ELF-1 (cell line): Measurements from ENCODE around the gene WDR36.
"Not testable (repeated sequence)": the region's sequence is repeated elsewhere in the genome, so short reads cannot be mapped to it uniquely, and the experiment has no call there.

Experiments used
- DNase-seq: peaks from one replicate; pipeline ENCODE4 v3.0.0-alpha.2; 2016; ENCODE audit warnings: low read depth, low spot score

The WDR36 gene

DNA sequence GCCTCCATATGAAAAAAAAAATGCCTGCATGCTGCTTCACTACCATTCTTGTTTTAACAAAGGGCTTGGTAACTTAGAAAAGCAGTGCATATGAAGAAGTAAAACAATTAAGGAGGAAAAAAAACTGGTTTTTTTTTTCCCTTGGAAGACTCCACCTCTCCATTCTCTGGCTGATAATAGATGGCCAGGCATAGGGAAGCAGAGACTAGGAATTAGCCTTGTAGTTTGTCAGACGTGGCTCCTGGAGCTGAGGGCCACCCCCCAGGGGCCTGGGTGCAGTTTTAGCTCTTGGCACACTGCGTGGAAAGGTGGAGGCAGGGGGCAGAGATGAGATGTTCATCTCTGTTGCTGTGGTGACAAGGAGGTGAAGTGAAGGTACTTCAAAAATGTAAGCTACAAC lies 42.7 kb downstream of the WDR36 start:
- no peak for DNase-seq

DNA sequence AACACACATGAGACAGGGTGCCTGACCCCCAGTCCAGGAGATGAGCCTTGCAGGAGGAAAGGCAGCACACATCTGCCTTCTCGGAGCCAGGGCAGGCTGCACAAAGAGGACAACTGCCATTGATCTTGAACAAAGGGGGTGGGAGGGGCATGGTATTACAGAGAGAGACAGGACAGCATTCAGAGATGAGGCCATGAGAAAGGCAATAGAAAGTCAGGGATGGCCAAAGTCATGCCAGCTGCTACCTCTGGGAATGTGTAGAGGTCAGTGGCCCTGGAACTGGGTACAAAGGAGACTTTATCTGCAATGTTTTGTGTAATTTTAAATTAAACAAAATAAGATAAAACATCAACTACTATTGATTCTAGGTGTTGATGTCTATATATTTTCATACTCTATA lies 43.2 kb downstream of the WDR36 start:
- no peak for DNase-seq

DNA sequence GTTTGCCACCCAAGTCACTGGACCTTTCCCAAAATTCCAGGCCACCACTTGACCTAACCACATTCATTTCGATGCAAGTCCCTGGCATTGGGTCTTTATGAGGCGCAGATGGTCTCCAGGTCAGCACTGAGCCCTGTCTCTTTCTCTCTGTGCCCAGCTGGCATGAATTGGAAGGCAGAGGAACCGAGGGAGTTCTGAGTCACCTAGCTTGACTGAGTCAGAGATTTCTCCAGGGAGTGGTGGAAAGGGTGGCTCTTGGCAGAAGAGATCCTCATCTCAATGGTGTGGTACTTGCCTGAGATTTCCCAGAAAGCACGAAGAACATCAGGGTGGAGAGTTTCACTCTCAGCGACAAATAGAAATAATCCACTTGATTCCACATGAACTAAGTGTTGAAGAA lies 43.8 kb downstream of the WDR36 start:
- no peak for DNase-seq

DNA sequence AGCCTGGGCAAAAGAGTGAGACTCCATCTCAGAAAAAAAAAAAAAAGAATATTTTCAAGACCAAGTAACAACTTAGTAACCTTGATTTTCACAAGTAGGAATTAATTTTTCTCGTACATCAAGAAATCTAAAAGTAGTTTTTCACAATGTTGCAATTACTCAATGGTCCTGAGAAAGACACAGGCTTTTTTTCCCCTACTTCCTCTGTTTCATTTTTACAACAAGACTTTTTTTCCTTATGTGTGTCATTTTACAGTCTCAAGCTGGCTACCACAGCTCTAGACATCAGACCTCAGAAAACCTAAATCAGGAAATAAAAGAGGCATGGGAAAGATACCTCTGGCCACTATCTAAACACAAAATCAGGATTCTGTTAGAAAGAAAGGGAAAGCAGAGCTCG lies 45.9 kb downstream of the WDR36 start:
- no peak for DNase-seq

DNA sequence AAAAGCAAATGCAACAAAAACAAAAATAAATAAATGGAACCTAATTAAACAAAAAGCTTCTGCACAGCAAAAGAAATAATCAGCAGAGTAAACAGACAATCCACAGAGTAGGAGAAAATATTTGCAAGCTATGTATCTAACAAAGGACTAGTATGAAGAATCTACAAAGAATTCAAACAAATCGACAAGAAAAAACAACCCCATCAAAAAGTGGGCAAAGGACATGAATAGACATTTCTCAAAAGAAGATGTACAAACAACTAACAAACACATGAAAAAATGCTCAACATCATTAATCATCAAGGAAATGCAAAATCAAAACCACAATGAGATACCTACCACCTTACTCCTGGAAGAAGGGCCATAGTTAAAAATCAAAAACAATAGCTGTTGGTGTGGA lies 49.3 kb downstream of the WDR36 start:
- not testable (repeated sequence) for DNase-seq

DNA sequence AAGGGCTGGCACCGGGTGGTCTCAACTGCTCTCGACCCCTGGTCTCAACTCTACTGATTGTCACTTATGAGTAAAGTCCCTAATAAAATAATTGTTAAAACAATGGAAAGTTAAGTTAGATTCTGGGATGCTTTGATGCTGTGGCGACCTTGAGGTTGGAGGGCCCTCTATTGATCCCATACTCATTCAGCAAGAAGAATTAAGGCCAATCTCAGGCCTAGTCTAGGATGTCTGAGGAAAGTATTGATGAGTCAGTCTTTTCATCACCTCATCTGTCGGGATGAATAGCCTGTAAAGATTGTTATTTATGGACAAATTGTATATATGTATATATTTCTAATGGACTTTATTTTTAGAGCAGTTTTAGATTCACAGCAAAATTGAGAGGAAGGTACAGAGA lies 50.8 kb downstream of the WDR36 start:
- no peak for DNase-seq

DNA sequence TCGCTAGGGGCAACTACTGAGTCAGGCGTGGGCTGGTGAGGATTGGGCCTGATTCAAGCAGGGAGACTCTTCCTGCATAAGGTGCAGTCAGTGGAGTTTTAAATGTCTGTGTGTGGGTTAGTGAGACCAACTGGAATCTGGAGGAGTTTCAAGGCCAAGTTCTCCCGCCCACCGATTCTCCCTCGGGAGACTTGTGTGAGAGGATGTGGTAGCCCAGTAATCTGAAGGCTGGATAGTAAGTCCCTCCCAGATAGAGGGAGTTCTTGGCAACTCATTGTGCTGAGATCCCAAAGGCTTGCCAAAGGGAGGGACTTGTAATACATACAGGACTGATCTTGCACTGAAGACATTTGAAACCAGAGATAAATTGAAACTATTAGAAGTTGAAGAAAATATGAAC lies 51.8 kb downstream of the WDR36 start:
- no peak for DNase-seq

DNA sequence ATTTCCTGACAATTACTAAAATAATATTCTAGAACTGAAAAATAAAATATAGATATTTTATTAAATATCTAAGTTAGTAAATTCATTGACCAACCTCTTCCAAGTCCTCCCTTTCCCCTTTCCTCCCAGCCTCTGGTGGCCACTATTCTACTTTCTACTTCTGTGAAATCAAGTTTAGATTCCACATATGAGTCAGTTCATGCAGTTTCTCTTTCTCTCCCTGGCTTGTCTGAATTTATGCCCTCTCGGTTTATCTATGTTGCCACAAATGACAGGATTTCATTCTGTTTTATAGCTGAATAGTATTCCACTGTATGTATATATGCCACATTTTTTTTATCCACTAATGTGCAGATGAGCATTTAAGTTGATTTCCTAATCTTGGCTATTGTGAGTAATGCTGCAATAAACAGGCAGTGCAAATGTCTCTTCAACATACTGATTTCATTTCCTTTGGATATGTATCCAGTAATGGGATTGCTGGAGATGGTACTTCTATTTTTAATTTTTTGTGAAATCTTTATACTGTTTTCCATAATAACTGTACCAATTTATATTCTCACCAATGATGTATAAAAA lies 52.3 kb downstream of the WDR36 start:
- no peak for DNase-seq

DNA sequence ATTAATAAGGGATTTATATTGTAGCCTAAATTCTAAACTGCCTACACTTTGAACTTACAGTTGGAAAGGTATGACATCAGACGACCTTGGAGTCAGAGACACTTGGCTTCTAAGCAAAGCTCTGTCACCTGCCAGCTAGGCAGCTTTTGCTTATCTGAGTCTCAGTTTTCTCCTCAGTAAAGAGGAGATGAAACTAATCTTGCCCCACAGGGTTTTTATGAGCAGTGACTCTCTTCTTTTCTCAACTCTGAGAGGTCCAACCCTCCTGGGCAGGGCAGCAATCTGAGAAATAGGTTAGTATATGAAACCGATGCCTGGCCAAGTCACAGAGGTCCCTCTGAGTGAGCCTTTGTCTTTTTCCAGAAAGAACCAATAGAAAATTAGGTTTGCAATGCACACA lies 53.9 kb downstream of the WDR36 start:
- DNase-seq = no peak

DNA sequence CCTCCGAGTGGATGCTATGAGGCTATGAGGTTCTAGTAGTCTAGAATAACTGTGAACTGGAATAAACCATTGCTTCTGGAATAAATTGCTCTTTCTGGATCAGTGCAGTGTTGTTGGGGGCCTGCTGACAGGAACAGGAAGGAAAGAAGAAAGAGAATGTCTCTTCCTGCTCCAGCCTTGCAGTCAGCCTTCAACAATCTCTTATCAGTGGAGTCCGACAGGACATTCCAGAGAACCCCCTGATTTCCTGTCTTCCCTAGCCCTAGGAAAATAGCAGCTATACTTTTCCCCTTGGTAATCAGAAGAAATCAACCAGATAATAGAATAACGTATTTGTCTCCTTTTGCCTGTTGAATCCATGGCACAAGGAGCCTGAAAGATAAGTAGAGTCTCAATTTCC lies 55.4 kb downstream of the WDR36 start:
- DNase-seq = no peak

DNA sequence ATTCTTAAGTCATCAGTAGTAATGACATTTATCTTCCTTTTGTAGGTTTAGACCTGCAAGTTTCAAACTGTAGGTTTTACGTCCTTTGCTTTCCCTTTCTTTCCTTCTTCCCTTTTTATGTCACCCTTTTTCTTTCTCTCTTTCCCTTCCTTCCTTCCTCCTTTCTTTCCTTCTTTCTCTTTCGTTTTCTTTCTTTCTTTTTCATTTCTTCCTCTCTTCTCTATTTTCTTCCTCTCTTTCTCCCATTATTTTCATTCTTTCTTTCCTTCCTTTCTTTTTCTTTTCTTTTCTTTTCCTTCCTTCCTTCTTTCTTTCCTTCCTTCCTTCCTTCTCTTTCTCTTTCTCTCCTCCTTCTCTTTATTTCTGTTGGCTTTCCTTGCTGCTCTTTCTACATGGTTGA lies 59.9 kb downstream of the WDR36 start:
- no peak for DNase-seq

DNA sequence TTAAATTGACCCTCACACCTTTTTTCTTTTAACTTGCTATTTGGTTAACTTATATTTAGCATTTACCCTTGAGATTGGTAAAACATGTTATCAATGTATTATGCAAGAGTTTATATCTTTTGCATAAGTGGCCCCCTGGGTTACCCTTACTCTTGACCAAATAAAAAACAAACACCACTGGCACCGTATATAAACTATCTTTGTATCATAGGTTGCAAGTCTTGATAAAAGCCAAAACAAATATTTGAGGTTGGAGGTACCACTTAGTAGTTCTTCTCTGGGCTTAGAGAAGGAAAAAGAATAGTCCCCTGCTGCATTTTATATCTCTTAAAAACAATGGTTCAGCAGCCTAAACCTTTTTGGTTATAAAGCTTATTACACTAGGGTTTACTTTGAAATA lies 61.3 kb downstream of the WDR36 start:
- DNase-seq = no peak

DNA sequence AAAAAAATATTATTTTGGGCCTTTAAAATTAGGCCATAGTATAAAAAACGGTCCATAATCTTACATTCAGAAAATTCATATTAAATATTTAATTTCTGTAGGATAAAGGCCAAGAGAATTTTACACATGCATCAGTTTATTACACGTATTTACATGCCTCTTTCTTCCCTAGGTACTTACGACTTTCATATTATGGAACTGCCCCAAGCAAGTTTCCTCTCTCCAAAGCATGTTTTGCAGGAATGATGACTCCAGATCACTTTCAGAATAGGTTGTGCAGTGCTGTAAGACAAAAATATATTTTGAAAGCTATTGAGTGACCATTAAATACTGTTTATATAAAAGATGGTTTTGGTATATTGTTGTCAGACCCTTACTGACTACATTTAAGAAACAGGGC lies 61.8 kb downstream of the WDR36 start:
- no peak for DNase-seq

DNA sequence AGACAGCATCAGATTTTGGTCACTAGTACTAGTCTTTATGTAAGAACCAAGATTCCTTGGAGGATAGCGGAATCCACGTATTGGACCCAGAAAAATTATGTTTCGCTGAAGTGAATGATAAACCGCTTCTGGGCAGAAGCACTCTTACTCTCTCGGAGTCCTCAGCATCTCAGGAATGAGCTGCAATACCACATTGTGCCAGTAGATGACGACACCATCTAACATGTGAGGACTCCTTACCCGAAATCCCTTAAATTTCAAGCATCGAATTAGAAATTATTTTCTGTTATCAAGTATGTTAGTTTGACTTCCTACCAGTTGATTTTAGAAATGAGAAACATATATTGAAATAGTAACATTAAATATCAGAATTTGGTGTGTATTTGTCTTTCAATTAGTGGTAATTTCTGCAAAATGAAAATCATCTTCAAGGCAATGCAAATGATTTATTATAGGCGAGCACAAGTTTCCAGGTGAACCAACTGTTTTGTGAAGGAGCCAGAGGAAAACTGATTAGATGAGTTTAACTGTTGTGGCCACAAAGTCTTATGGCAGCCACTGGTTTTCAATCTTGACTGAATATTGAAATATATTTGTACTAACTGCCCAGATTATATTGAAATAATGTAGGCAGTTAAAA lies 66.1 kb downstream of the WDR36 start:
- DNase-seq = peak; percentile 18

DNA sequence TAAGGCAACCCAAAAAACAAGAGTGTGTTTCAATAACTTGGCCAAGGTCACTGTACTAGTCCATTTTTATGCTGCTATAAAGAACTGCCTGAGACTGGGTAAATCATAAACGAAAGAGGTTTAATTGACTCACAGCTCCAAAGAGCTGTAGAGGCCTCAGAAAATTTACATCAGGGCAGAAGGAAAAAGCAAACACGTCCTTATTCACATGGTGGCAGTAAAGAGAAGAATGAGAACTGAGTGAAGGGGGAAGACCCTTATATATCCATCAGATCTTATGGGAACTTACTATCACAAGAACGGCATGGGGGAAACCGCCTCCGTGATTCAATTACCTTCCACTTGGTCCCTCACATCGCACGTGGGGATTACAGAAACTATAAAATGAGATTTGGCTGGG lies 67.7 kb downstream of the WDR36 start:
- DNase-seq = no peak

DNA sequence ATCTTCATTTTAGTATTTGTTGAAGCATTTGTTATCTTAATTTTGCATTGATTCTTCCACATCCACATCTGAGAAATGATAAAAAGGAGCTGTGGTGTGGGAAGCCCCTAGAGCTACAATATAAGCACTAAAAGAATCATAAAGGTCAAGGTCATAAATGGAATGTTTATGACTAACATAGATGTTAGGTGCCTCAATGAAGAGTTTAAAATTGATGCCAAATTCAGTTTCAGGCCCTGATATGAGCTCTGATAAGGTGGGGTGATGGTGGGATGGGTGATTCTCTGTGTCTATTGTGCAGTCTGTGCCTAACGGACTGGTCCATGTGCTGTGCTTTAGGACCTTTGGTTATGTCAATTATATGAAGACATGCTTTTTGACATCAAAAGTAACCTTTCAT lies 70.9 kb downstream of the WDR36 start:
- DNase-seq = no peak

DNA sequence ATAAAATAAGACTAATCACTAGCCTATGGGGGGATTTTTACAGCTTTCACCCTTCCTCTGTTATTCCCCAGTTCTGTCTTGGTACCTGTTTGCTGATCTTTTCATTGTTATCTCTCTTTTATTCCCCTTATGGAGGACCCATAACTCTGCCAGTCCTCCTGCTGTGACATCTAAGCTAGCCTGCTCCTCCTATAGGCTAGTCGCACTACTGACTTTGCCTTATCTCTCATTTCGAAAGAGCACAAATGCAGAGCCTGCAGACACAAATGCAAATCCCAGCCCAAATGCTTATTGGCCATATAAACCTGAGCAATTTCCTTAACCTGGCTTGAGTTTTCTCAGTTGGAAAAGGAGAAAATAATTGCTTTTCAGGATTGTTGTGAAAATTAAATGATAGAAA lies 72.9 kb downstream of the WDR36 start:
- DNase-seq = no peak

DNA sequence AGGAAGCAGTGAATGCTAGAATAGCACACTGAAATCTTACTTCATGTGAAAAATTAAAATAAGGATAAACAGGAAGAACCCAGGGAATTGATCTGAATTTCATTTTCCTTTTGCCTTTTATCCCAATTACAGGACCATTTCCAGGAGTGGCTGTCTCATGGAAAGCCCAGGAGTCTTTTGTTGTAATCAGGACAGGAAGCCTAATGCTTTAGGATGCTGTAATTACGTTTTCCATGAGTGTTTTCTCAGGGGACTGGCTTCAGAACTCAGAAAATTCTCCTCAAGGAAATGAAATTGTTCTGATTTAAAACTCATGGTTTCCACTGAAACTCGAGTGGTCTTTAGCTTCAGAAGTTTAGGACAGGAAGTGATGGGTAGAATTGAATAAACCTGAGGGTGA lies 75.4 kb downstream of the WDR36 start:
- no peak for DNase-seq

DNA sequence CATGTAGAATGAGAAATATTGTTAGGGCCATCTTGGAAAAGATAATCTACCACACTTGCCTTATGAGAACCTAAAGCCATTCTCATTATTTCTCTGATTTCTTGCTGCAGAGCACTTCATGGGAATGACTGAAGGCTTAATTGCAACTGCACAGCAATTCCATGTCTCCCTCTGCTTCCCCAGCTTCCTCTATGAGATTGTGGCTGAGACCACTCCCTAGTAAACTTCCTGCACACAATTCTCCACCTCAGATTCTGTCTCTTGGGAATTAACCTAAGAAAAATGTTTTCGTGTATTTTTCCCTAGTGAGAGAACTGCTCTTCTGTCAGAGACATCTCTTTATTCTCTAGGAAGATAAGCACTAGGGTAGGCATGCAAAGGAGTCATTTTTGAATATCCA lies 76.5 kb downstream of the WDR36 start:
- no peak for DNase-seq

DNA sequence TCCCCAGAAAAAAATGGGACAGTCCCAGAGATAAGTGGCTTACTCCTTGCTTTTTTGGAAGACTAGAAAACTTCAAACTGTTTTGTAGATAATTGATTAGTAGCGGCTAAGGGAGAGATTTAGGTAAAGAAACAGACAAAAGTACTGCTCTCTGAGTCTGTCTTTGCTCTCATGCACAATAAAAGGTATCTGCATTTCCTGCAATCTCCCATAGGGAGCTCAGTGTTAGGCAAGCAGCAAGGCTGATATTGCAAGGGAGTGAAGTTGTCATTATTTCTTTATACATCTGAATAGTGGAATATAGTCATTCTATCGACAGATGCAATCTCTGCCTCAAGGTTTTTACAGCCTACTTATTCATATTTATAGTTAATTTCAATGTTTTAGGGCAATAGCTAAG lies 77.1 kb downstream of the WDR36 start:
- no peak for DNase-seq

DNA sequence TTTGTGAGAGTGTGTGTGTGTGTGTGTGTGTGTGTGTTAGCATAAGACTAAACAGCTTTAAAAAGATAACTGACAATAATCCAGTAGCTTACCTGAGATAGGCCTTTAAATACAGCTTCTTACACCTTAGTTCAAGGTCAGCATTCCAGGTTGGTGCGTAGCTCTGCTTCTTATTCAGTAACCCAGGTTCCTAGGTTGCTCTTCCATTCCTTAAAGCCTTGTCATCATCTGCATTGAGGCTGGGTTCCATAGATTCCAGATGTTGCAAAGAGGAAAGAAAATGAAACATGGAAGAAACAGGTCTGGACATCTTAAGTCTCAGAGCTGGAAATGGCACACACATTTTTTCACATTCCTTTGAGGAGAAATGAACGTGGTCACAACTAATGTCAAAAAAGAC lies 78.1 kb downstream of the WDR36 start:
- DNase-seq = no peak

DNA sequence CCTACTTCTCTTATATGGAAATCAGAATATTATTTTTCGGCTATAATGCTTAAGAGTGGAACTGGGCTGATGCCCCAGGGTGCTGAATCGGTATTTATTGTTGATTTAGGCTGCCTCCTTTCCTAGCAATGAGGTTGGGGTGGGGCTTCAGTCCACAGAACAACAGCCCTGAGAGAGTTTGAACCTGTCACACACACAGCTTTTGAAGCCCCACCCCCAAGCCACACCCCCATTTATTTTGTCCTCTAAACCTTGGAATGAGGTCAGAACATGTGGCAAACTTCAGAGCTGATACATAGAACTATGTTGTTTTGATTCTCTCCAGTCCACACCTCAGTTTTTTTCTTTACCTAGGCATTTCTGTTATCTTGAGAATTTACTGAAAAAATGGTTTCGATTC lies 80.4 kb downstream of the WDR36 start:
- DNase-seq = peak; percentile 13

DNA sequence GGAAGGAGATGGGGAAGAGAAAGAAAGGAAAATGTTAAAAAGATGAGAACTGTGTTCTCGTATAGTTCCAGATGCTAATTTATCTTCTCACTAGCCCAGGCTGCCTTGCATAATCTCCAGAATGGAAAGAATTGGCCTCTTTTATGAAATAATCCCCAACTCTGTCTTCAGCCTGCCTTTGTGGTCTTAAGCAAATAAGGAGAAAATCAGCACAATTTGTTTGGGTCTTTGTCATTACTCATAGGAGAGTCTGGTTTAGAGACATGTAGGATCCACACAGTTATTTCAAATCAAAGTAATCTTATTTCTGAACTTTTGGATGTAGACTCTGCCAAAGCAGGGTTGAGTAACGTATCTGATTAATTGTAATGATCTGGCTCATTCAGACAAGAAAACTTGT lies 81.3 kb downstream of the WDR36 start:
- no peak for DNase-seq
